LoVo (cell line): ENCODE data around the gene TOR3A.
A peak's percentile ranks its signal among the peaks of the same experiment; 100 is the strongest.
"Not testable (repeated sequence)": the region's sequence is repeated elsewhere in the genome, so short reads cannot be mapped to it uniquely, and the experiment has no call there.

Source experiments
- DNase-seq: peaks from one replicate; pipeline ENCODE4 v3.0.0-alpha.2; 2016; ENCODE audit warnings: low spot score

Gene TOR3A

GRCh38 chr1:179107706-179108629, 26.1 kb downstream of the TOR3A start:
- no peak for DNase-seq

GRCh38 chr1:179108644-179109043, 26.8 kb downstream of the TOR3A start:
- DNase-seq, result no peak

GRCh38 chr1:179115181-179115580, 33.3 kb downstream of the TOR3A start:
- DNase-seq, result no peak

DNA sequence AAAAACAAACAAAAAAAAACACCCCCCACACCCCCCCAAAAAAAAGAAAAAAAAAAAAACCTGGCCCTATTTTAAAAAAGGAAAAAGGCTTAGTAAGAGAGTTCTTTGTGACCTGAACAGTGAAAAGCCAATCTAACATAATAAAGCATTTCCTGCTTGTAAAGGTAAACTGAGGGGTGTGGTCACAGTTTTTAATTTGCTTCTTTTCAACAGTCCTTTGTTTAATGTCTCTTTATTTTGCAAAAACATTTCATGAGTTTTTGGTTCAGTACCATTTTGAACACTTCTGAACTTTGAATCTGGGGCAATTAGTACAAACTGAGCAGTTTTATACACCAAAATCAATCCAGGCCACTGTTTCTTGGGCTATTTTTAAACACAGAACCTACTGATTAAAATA, 37.6 kb downstream of the TOR3A start:
- no peak for DNase-seq

DNA sequence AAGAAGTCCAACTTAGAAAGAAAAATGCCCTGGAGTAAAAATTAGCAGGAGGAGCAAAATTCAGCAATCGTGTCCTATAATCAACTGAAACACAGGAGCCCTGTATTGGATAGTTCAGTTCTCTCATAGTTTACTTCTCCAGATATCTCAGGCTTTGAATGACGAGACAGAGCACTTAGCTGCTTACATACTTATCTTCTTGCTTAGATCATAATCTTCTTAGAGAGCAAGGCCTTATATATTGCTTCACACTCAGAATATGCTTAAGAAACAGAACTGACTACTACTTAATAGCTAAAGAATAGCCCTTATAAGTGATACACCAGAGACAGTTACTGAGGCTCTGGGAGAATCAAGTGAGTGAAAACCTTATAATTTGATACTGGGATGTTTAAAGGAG, 38.9 kb downstream of the TOR3A start:
- DNase-seq, result no peak

GRCh38 chr1:179121159-179121938, 39.5 kb downstream of the TOR3A start:
- DNase-seq, result no peak

DNA sequence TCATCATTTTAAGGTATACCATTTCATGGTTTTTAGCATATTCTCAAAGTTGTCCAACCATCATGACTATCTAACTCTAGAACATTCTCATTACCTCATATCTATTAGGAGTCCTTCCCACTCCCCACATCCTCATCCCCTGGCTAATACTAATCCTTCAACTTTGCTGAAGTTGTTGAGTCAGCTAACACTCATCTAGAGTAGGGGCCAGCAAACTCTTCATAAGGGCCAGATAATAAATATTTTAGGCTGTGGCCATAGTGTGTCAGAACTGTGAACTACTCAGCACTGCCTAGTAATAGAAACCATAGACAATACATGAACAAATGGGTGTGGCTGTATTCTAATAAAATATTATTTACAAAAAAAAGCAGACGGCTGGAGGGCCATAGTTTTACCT, 43.0 kb downstream of the TOR3A start:
- no peak for DNase-seq

DNA sequence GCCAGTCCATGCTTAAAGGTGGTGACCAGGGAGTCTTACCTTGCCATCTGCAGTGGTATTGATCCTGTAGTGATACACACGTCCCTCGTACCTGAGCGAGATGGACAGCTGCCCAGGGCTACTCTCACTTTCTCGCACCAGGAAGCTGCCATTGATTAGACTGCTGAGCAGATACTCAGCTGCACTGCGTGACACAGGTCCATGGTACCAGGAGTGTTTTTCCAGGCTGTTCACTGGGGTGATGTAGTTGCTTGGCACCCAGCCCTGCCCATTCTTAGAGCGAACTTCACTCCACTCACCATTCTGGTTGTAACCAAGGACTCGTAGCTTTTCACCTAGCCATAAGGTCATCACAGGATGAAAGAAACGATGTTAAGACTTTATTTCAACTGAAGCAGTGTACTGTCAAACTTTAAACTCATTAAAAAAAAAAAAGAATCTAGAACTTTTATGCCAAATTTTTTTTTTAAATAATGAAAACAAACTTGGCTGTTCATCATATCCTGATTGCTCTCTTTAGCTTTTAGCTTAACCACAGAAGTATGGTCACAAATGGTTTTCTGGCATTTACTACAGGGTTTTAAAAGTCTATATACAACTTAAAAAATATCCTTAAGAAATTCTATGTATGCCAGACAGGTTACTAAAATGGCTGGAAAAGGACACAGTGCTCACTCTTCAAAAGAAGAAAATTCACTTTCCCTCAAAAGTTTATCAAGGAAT, 44.6 kb downstream of the TOR3A start:
- DNase-seq, result no peak

DNA sequence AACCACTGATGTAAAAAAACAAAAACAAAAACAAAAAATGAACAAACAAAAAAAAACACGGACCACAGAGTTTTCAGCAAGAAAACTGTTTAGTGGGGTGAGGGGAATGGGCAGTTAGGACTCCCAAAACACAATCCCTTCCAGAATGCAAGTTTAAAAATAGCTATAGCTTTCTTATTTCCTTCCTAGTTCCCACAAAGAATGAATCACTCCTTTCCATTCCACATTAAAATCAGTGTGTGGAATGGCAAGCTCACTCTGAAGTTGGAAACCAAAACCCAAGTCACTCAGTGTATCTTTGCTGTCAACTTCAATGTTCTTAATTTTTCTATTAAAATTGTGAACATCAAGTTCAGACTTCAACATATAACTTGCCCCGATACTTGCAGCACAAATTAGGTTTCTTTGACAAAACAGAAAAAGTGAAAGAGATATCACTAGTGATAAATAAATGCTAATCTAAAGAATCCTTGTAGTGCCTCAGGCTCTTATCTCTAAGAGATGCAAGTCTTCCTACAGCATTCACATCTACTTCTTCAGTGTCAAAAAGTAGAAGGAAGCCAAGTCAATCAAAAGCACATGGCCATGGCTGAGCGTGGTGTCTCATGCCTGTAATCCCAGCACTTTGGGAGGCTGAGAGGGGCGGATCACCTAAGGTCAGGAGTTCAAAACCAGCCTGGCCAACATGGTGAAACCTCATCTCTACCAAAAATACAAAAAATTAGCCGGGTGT, 45.5 kb downstream of the TOR3A start:
- no peak for DNase-seq

- no peak for DNase-seq
Observed at GRCh38 chr1:179128520-179128919, 46.6 kb downstream of the TOR3A start.

DNA sequence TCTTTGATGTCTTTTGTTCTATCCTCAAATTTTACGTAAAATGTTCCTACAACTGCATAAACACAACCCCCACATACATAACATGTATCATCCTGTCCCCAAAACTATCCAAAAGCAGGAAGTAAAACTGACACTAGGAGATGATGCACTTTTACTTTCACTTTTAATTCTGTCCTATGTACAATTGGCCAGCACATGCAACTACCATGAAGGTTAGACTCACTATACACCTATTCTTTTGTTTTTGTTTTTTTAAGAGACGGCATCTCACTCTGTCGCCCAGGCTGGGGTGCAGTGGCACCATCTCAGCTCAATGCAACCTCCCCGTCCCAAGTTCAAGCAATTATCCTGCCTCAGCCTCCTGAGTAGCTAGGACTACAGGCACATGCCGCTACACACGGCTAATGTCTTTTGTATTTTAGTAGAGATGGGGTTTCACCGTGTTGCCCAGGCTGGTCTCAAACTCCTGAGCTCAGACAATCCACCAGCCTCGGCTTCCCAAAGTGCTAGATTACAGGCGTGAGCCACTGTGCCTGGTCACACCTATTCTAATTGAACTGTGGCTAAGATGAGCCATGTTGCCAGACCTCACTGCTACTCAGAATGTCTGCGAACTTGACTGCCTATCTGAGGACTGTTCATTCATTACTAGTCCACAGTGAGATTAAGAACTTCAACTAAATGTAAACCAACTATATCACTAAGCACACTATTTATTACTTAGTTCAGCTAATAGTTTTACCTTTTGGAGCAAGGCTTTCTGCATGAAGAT, 48.0 kb downstream of the TOR3A start:
- peak; percentile 27 for DNase-seq

- not testable (repeated sequence) for DNase-seq
Observed at GRCh38 chr1:179135168-179135567, 53.3 kb downstream of the TOR3A start.

DNA sequence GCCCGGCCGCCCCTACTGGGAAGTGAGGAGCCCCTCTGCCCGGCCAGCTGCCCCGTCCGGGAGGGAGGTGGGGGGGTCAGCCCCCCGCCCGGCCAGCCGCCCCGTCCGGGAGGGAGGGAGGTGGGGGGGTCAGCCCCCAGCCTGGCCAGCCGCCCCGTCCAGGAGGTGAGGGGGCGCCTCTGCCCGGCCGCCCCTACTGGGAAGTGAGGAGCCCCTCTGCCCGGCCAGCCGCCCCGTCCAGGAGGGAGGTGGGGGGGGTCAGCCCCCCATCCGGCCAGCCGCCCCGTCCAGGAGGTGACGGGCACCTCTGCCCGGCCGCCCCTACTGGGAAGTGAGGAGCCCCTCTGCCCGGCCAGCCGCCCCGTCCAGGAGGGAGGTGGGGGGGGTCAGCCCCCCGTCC, 53.8 kb downstream of the TOR3A start:
- DNase-seq, result not testable (repeated sequence)

GRCh38 chr1:179137617-179138255, 55.9 kb downstream of the TOR3A start:
- no peak for DNase-seq

GRCh38 chr1:179138755-179139154, 56.9 kb downstream of the TOR3A start:
- DNase-seq, result not testable (repeated sequence)

GRCh38 chr1:179141592-179142251, 59.9 kb downstream of the TOR3A start:
- no peak for DNase-seq

DNA sequence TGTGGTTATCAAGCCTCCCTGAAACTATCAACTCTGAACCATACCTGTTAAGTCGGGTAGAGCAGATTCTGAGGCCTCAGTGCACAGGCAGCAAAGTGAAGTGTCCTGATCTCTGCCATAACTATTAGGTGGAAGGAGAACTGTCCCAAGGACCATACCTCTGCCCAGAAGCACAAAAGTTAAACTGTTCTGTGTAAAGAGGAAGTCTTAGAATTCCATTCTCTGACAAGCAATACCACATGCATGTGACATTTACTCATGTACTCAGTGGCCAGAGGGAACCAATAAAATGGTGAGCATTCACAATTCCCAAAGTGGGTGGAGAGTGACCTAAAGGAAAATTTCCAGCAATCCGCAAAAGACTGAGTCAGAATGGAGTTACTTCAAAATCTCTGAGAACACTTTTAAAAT, 61.0 kb downstream of the TOR3A start:
- DNase-seq, result peak; percentile 75

DNA sequence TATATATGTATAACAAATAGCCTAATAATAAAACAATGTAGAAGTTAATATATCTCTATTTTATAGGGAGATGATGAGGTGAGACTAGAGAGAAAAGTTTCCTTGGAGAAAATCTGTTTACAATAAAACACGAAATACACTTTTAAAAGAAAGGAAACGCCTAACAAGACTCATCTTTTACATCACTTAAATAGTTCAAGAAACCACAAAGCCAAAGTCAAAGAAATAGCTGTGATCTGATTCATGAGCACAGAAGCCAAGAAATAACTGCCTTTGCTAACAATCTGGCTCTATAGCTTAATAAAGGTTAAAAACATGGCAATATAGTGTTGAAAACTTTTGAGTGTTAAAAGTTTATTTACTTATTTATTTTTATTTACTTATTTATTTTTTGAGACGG, 61.5 kb downstream of the TOR3A start:
- peak; percentile 71 for DNase-seq

- no peak for DNase-seq
Observed at GRCh38 chr1:179144626-179145025, 62.8 kb downstream of the TOR3A start.

DNA sequence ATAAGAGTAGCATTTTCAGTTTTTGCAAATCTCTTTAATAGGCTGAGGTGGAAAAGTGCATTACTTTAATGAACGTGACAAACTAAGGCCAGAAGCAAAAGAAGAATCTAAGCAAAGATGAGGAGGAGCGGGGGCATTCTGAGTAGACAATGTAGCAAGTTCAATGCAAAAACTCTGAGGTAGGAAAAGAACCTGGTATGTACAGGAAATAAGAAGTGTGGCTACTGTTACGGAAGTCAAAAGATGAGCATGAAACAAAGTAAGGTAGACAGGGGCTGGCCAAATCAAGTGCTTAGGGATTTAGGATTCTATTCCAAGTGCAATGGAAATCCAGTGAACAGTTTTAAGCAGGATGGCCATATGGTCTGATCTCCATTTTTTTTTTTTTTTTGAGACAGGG, 63.7 kb downstream of the TOR3A start:
- no peak for DNase-seq
